SK-N-SH (cell line): ENCODE results near the gene KMT5C. TPM values are rescaled to one million over a fixed set of nuclear protein-coding genes. Genes with fewer than 3 reads are reported as not detected.

Experiments
- CTCF ChIA-PET: fragments of 300-600, 350-600 bp; formaldehyde crosslinking; extraction: SDS; loops from one replicate; lab custom pipeline; 2021; lab: Yijun Ruan, JAX
- POLR2A ChIA-PET: fragments of 350-600 bp; sonication (Branson Sonifier 250); formaldehyde crosslinking; extraction: SDS; loops from one replicate; lab custom pipeline; 2020; ENCODE audit warnings: antibody characterized with exemption, inconsistent platforms; lab: Yijun Ruan, JAX
- DNase-seq: peaks from one replicate; pipeline ENCODE4 v3.0.0; 2012
- H2AFZ ChIP-seq: fragments of 200-600 bp; sonication (generic); 2 replicates; pipeline ENCODE4 v1.8.1; 2016; ENCODE audit warnings: antibody characterized with exemption, mild to moderate bottlenecking, low read depth
- H3F3A ChIP-seq: fragments of 200-600 bp; sonication (generic); replicated peaks from 2 replicates; pipeline ENCODE3; 2016; ENCODE audit warnings: antibody characterized with exemption, mild to moderate bottlenecking; ENCODE audit not compliant: insufficient read depth
- H3K27ac ChIP-seq, 2 experiments: fragments of 200-500 bp in 1 of 2; fragments of 200-600 bp in 1 of 2; sonication (Bioruptor generic) in 1 of 2; sonication (generic), shearing (Covaris generic) in 1 of 2; 2 replicates each; pipeline versions ENCODE4 v1.5.1 to v1.6.1; 2014 to 2016; ENCODE audit warnings: low read depth in 2 of 2, inconsistent platforms in 1 of 2, low read length in 1 of 2, mild to moderate bottlenecking in 1 of 2, mixed read lengths in 1 of 2
- H3K27me3 ChIP-seq: fragments of 200-600 bp; sonication (generic), shearing (Covaris generic); 2 replicates; pipeline ENCODE4 v1.6.1; 2016; ENCODE audit warnings: mixed run types; ENCODE audit not compliant: insufficient read depth
- H3K36me3 ChIP-seq, 2 experiments: fragments of 200-500 bp in 1 of 2; fragments of 200-600 bp in 1 of 2; sonication (Bioruptor generic) in 1 of 2; sonication (generic) in 1 of 2; replicated peaks in 1 of 2; 2 replicates each; pipeline versions ENCODE3 to v1.5.1; 2014 to 2016; ENCODE audit warnings: low read length in 1 of 2, mild to moderate bottlenecking in 1 of 2; ENCODE audit not compliant: insufficient read depth in 2 of 2, control insufficient read depth in 1 of 2
- H3K4me1 ChIP-seq, 2 experiments: fragments of 200-500 bp in 1 of 2; fragments of 200-600 bp in 1 of 2; sonication (Bioruptor generic) in 1 of 2; sonication (generic), shearing (Covaris generic) in 1 of 2; 2 replicates each; pipeline versions ENCODE4 v1.5.1 to v1.6.1; 2014 to 2016; ENCODE audit warnings: low read depth in 1 of 2, low read length in 1 of 2, mixed run types in 1 of 2; ENCODE audit not compliant: insufficient read depth in 2 of 2, control insufficient read depth in 1 of 2
- H3K4me2 ChIP-seq: fragments of 200-600 bp; sonication (generic), shearing (Covaris generic); 2 replicates; pipeline ENCODE4 v1.6.1; 2017; ENCODE audit warnings: mixed run types
- H3K4me3 ChIP-seq, 2 experiments: fragments of 200-500 bp in 1 of 2; fragments of 200-600 bp in 1 of 2; sonication (Bioruptor generic) in 1 of 2; sonication (generic), shearing (Covaris generic) in 1 of 2; 2 replicates each; pipeline versions ENCODE4 v1.5.1 to v1.8.1; 2014 to 2016; ENCODE audit warnings: low read depth in 2 of 2, inconsistent platforms in 1 of 2, low read length in 1 of 2, mild to moderate bottlenecking in 1 of 2, mixed read lengths in 1 of 2, moderate library complexity in 1 of 2
- H3K79me2 ChIP-seq: fragments of 200-600 bp; sonication (generic); 2 replicates; pipeline ENCODE4 v1.8.1; 2017; ENCODE audit warnings: mild to moderate bottlenecking; ENCODE audit not compliant: insufficient read depth
- H3K9ac ChIP-seq: fragments of 200-600 bp; sonication (generic); 2 replicates; pipeline ENCODE4 v1.6.1; 2017; ENCODE audit warnings: mixed run types
- H3K9me2 ChIP-seq: fragments of 200-600 bp; sonication (generic); 2 replicates; pipeline ENCODE4 v1.6.1; 2017; ENCODE audit warnings: mixed run types
- H3K9me3 ChIP-seq: fragments of 200-600 bp; sonication (generic); 2 replicates; pipeline ENCODE4 v1.6.1; 2017; ENCODE audit warnings: mixed run types, mild to moderate bottlenecking, moderate library complexity
- H4K20me1 ChIP-seq: fragments of 200-600 bp; sonication (generic); 2 replicates; pipeline ENCODE4 v1.6.1; 2017; ENCODE audit warnings: mild to moderate bottlenecking, mixed run types; ENCODE audit not compliant: insufficient read depth
- CHD2 ChIP-seq: fragments of 150-350 bp; IDR thresholded peaks from 2 replicates; pipeline ENCODE4 v1.6.1; 2018; ENCODE audit warnings: low read length; ENCODE audit not compliant: partially characterized antibody
- CTCF ChIP-seq: fragments of 200-600 bp; sonication (generic); IDR thresholded peaks from 2 replicates; pipeline ENCODE4 v1.6.1; 2017; ENCODE audit warnings: antibody characterized with exemption, mild to moderate bottlenecking, moderate library complexity
- EZH2phosphoT487 ChIP-seq: fragments of 200-600 bp; sonication (generic); IDR thresholded peaks from 2 replicates; pipeline ENCODE4 v1.6.1; 2017; ENCODE audit warnings: low read depth, mixed run types, mild to moderate bottlenecking, antibody characterized with exemption, moderate library complexity, borderline replicate concordance
- FOSL2 ChIP-seq: IDR thresholded peaks from 2 replicates; pipeline ENCODE4 v1.4.0; 2012; ENCODE audit warnings: low read depth, mild to moderate bottlenecking, moderate library complexity, borderline replicate concordance
- GABPA ChIP-seq: IDR thresholded peaks from 2 replicates; pipeline ENCODE4 v1.4.0; 2012; ENCODE audit warnings: low read depth, mild to moderate bottlenecking
- MAX ChIP-seq: IDR thresholded peaks from 2 replicates; pipeline ENCODE4 v1.4.0; 2012; ENCODE audit warnings: low read depth
- MEF2A ChIP-seq: IDR thresholded peaks from 2 replicates; pipeline ENCODE4 v1.4.0; 2012; ENCODE audit warnings: low read depth, borderline replicate concordance
- MXI1 ChIP-seq: IDR thresholded peaks from 2 replicates; pipeline ENCODE4 v1.6.1; 2012; ENCODE audit warnings: mild to moderate bottlenecking, low read depth, low read length, improper control_type of control experiment
- NRF1 ChIP-seq: IDR thresholded peaks from 2 replicates; pipeline ENCODE4 v1.6.1; 2012; ENCODE audit warnings: low read depth, mild to moderate bottlenecking, low read length
- PBX3 ChIP-seq: IDR thresholded peaks from 2 replicates; pipeline ENCODE4; 2012
- RAD21 ChIP-seq: IDR thresholded peaks from 2 replicates; pipeline ENCODE4 v1.6.1; 2012; ENCODE audit warnings: mild to moderate bottlenecking, low read length
- RCOR1 ChIP-seq: fragments of 150-350 bp; IDR thresholded peaks from 2 replicates; pipeline ENCODE4 v1.6.1; 2017; ENCODE audit warnings: antibody characterized with exemption, low read length
- RFX5 ChIP-seq: IDR thresholded peaks from 2 replicates; pipeline ENCODE4 v1.6.1; 2012; ENCODE audit warnings: mild to moderate bottlenecking, improper control_type of control experiment, low read length
- RXRA ChIP-seq: IDR thresholded peaks from 2 replicates; pipeline ENCODE4 v1.4.0; 2012; ENCODE audit warnings: low read depth, mild to moderate bottlenecking, borderline replicate concordance
- SMC3 ChIP-seq: IDR thresholded peaks from 2 replicates; pipeline ENCODE4 v1.6.1; 2012; ENCODE audit warnings: low read depth, low read length, improper control_type of control experiment
- TEAD4 ChIP-seq: IDR thresholded peaks from 2 replicates; pipeline ENCODE4 v1.4.0; 2012; ENCODE audit warnings: mild to moderate bottlenecking, borderline replicate concordance; ENCODE audit not compliant: insufficient read depth
- USF1 ChIP-seq: IDR thresholded peaks from 2 replicates; pipeline ENCODE4 v1.4.0; 2012; ENCODE audit warnings: low read depth, borderline replicate concordance
- YY1 ChIP-seq: IDR thresholded peaks from 2 replicates; pipeline ENCODE4 v1.4.0; 2012; ENCODE audit warnings: low read depth, mild to moderate bottlenecking
- ZBTB33 ChIP-seq: IDR thresholded peaks from 2 replicates; pipeline ENCODE4 v1.4.0; 2012; ENCODE audit warnings: low read depth, borderline replicate concordance
- WGBS: methylation state at CpG from one replicate; pipeline ENCODE4 v1.1.6; 2017; ENCODE audit warnings: low lambda C conversion rate; 5-methylcytosine and 5-hydroxymethylcytosine counted together
- polyA plus RNA-seq, 3 experiments: library from polyadenylated mRNA; depleted of rRNA; stranded (reverse); fragments of >200 nt; gene quantifications; 2 replicates each; pipeline ENCODE4 v1.2.3, GENCODE V29; 2012

Gene KMT5C
- polyA plus RNA-seq, 1 of the 3 experiments (the other 2 are of a cell fraction) = 14.0 TPM

GRCh38 chr19:55339105-55339888 is at the start of gene KMT5C (continued):
- TF ChIP-seq PBX3 (peak; percentile 98), MEF2A (no peak), CTCF (peak; percentile 33; the same call in 1 of the 2 replicates), RAD21 (peak; percentile 8; the same call in 1 of the 2 replicates), RXRA (no peak), USF1 (no peak), EZH2phosphoT487 (no peak), SMC3 (no peak), YY1 (no peak), FOSL2 (no peak)

- H3K79me2 ChIP-seq = no peaks in the 10 kb centered on the region
- no peaks in the 10 kb centered on the region for H3K9me3 ChIP-seq
- H2AFZ ChIP-seq = no peak overlapping the region
- H3K27ac ChIP-seq = no peak overlapping the region
- 99% methylated on average over 8 of the region's 10 CpGs for WGBS
- ChIA-PET CTCF (interaction anchor here (2.6 kb wide), 1 partner anchor 121 kb away, joined by 6 read pairs; no protein-coding TSS in a partner anchor), POLR2A (interaction anchor here (0.9 kb wide), 1 partner anchor 110 kb away, joined by 3 read pairs; the partner anchor contains the start of gene UBE2S)
- H3K4me1 ChIP-seq = peaks cover 0 to 8% of the 10 kb centered on the region in 2 experiments; a peak in 1 of 4 replicates
- no peaks in the 10 kb centered on the region for H3K9me2 ChIP-seq
- H3K4me3 ChIP-seq = no peak overlapping the region
- no peaks in the 10 kb centered on the region for H4K20me1 ChIP-seq
- no peak overlapping the region for H3K9ac ChIP-seq
- no peaks in the 10 kb centered on the region for H3K27me3 ChIP-seq
- H3F3A ChIP-seq = no peaks in the 10 kb centered on the region
- peaks cover 2 to 10% of the 10 kb centered on the region in 2 experiments for H3K36me3 ChIP-seq
- no peak overlapping the region for H3K4me2 ChIP-seq
- TF ChIP-seq MAX (no peak), FOSL2 (no peak), SMC3 (no peak), RFX5 (no peak), MXI1 (no peak), TEAD4 (no peak), ZBTB33 (no peak), YY1 (no peak), RCOR1 (no peak), GABPA (no peak), MEF2A (no peak), NRF1 (no peak), CHD2 (no peak)
- no peak for DNase-seq
These were observed 42.4 kb upstream of the KMT5C start for GRCh38 chr19:55297267-55297666.
